ENCODE results near the gene GGT7. TPM values are rescaled to one million over a fixed set of nuclear protein-coding genes. Genes with fewer than 3 reads are reported as not detected.

The GGT7 gene
- total RNA-seq, 1 donor from 2014 or later: 62.7 TPM

- H3K4me3 Mint-ChIP-seq: peak overlapping the region; percentile 96
- no peaks in the 10 kb centered on the region for H3K9me3 Mint-ChIP-seq
- H3K4me1 Mint-ChIP-seq (ENCODE audit: unreplicated experiment): peaks cover 45% of the 10 kb centered on the region
- H3K27ac Mint-ChIP-seq: peak overlapping the region; percentile 65
- TF ChIP-seq, protein P1, sequence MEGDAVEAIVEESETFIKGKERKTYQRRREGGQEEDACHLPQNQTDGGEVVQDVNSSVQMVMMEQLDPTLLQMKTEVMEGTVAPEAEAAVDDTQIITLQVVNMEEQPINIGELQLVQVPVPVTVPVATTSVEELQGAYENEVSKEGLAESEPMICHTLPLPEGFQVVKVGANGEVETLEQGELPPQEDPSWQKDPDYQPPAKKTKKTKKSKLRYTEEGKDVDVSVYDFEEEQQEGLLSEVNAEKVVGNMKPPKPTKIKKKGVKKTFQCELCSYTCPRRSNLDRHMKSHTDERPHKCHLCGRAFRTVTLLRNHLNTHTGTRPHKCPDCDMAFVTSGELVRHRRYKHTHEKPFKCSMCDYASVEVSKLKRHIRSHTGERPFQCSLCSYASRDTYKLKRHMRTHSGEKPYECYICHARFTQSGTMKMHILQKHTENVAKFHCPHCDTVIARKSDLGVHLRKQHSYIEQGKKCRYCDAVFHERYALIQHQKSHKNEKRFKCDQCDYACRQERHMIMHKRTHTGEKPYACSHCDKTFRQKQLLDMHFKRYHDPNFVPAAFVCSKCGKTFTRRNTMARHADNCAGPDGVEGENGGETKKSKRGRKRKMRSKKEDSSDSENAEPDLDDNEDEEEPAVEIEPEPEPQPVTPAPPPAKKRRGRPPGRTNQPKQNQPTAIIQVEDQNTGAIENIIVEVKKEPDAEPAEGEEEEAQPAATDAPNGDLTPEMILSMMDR (conservative IDR thresholded peaks at IDR 0.05): no peak
- DNase-seq (ENCODE audit: extremely low spot score, unreplicated experiment): no peak
- peaks cover 3% of the 10 kb centered on the region for H3K27me3 Mint-ChIP-seq
- H3K36me3 Mint-ChIP-seq: peaks cover 10% of the 10 kb centered on the region
These were observed 562 bp downstream of the GGT7 start for GRCh38 chr20:34871966-34872621.

DNA sequence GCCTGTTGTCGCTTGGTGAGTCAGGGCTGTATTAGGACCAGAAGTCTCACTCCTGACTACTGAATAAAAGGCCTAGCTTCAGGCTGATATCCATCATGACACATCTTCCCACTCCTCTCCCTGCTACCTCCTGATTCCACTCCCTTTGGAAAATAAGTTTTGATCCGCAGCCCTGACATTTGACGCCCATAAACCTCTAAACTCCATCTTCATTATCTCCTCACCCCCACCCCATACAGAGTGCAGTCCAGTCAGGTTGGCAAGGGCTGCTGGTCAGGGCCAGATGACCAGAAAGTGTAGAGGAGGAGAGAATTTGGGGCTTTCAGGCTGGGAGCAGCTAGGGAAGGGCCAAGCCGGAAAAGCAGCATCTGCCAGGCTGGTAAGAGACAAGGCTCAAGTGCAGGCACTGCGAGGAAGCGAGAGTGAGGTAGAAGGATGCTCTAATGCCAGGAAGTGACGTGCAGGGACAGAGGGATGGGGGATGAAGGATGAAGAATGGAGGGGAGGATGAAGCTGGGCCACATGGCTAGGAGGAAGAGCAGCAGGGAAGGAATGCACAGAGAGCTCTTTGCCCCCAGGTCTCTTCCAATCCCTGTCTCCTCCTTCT is 1.2 kb downstream of the GGT7 start:
- DNase-seq (ENCODE audit: extremely low spot score, unreplicated experiment): no peak
- Mint-ChIP-seq H3K36me3 (peaks cover 10% of the 10 kb centered on the region), H3K9me3 (no peaks in the 10 kb centered on the region), H3K27me3 (peaks cover 3% of the 10 kb centered on the region), H3K27ac (peak overlapping the region; percentile 73), H3K4me3 (peak overlapping the region; percentile 96), H3K4me1 (ENCODE audit: unreplicated experiment) (peaks cover 41% of the 10 kb centered on the region)
- TF ChIP-seq, protein P1 (conservative IDR thresholded peaks at IDR 0.05): no peak

GRCh38 chr20:34864216-34864615 is 8.4 kb downstream of the GGT7 start:
- H3K9me3 Mint-ChIP-seq: no peaks in the 10 kb centered on the region
- H3K4me3 Mint-ChIP-seq: no peak overlapping the region
- peaks cover 8% of the 10 kb centered on the region for H3K4me1 Mint-ChIP-seq (ENCODE audit: unreplicated experiment)
- TF ChIP-seq, protein P1 (conservative IDR thresholded peaks at IDR 0.05): no peak
- no peaks in the 10 kb centered on the region for H3K27me3 Mint-ChIP-seq
- H3K36me3 Mint-ChIP-seq: peaks cover 17% of the 10 kb centered on the region
- peak; percentile 54 for DNase-seq (ENCODE audit: extremely low spot score, unreplicated experiment)
- H3K27ac Mint-ChIP-seq: no peak overlapping the region

GRCh38 chr20:34863421-34863965 is 9.2 kb downstream of the GGT7 start:
- no peak overlapping the region for H3K4me3 Mint-ChIP-seq
- H3K27ac Mint-ChIP-seq: no peak overlapping the region
- no peaks in the 10 kb centered on the region for H3K27me3 Mint-ChIP-seq
- H3K4me1 Mint-ChIP-seq (ENCODE audit: unreplicated experiment): peaks cover 8% of the 10 kb centered on the region
- H3K36me3 Mint-ChIP-seq: peaks cover 21% of the 10 kb centered on the region
- peak; percentile 72 for DNase-seq (ENCODE audit: extremely low spot score, unreplicated experiment)
- TF ChIP-seq, protein P1 (conservative IDR thresholded peaks at IDR 0.05): no peak
- H3K9me3 Mint-ChIP-seq: no peaks in the 10 kb centered on the region

GRCh38 chr20:34862724-34863123 is 9.9 kb downstream of the GGT7 start:
- peak; percentile 67 for DNase-seq (ENCODE audit: extremely low spot score, unreplicated experiment)
- H3K27ac Mint-ChIP-seq: no peak overlapping the region
- peaks cover 8% of the 10 kb centered on the region for H3K4me1 Mint-ChIP-seq (ENCODE audit: unreplicated experiment)
- H3K9me3 Mint-ChIP-seq: no peaks in the 10 kb centered on the region
- no peak overlapping the region for H3K4me3 Mint-ChIP-seq
- TF ChIP-seq, protein P1 (conservative IDR thresholded peaks at IDR 0.05): no peak
- peaks cover 25% of the 10 kb centered on the region for H3K36me3 Mint-ChIP-seq
- H3K27me3 Mint-ChIP-seq: no peaks in the 10 kb centered on the region

Data from type B pancreatic cell (in vitro differentiated cells).